ENCODE results near the gene GDF15.

The GDF15 gene

GRCh38 chr19:18438331-18439024, 52.5 kb downstream of the GDF15 start (continued):
- TF ChIP-seq, protein P1, sequence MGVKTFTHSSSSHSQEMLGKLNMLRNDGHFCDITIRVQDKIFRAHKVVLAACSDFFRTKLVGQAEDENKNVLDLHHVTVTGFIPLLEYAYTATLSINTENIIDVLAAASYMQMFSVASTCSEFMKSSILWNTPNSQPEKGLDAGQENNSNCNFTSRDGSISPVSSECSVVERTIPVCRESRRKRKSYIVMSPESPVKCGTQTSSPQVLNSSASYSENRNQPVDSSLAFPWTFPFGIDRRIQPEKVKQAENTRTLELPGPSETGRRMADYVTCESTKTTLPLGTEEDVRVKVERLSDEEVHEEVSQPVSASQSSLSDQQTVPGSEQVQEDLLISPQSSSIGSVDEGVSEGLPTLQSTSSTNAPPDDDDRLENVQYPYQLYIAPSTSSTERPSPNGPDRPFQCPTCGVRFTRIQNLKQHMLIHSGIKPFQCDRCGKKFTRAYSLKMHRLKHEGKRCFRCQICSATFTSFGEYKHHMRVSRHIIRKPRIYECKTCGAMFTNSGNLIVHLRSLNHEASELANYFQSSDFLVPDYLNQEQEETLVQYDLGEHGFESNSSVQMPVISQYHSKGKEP (tag by site-specific recombination; IDR thresholded peaks at IDR 0.05), result peak; percentile 78
- TF ChIP-seq ZNF2 (tag by site-specific recombination; IDR thresholded peaks at IDR 0.05) (peak; percentile 27; the same call in 1 of the 2 replicates), ZNF221 (tag by site-specific recombination; IDR thresholded peaks at IDR 0.05; ENCODE audit: borderline replicate concordance) (no peak), ZNF37A (tag by site-specific recombination; IDR thresholded peaks at IDR 0.05) (no peak), ZNF366 (tag by site-specific recombination; conservative IDR thresholded peaks at IDR 0.05) (peak; percentile 57; the same call in 1 of the 2 replicates), ZNF24 (tag by site-specific recombination; IDR thresholded peaks at IDR 0.05) (peak; percentile 79), ZXDB (tag by site-specific recombination; IDR thresholded peaks at IDR 0.05) (peak; percentile 97), SP3 (tag by site-specific recombination; IDR thresholded peaks at IDR 0.05) (no peak; the same call in 1 of the 2 replicates), ZNF449 (tag by site-specific recombination; IDR thresholded peaks at IDR 0.05) (peak; percentile 41; the same call in 1 of the 2 replicates), ZNF140 (tag by site-specific recombination; IDR thresholded peaks at IDR 0.05) (no peak), ZNF18 (tag by site-specific recombination; IDR thresholded peaks at IDR 0.05) (peak; percentile 67; the same call in 1 of the 2 replicates), ZNF701 (tag by site-specific recombination; IDR thresholded peaks at IDR 0.05) (peak; percentile 40; the same call in 1 of the 2 replicates), PRDM2 (tag by site-specific recombination; IDR thresholded peaks at IDR 0.05; ENCODE audit: borderline replicate concordance) (no peak), CTCF (tag by site-specific recombination; IDR thresholded peaks at IDR 0.05) (peak; percentile 91), ZNF423 (tag by site-specific recombination; IDR thresholded peaks at IDR 0.05) (peak; percentile 92), GLIS1 (tag by site-specific recombination; IDR thresholded peaks at IDR 0.05) (peak; percentile 100)
- TF ChIP-seq, protein P2, sequence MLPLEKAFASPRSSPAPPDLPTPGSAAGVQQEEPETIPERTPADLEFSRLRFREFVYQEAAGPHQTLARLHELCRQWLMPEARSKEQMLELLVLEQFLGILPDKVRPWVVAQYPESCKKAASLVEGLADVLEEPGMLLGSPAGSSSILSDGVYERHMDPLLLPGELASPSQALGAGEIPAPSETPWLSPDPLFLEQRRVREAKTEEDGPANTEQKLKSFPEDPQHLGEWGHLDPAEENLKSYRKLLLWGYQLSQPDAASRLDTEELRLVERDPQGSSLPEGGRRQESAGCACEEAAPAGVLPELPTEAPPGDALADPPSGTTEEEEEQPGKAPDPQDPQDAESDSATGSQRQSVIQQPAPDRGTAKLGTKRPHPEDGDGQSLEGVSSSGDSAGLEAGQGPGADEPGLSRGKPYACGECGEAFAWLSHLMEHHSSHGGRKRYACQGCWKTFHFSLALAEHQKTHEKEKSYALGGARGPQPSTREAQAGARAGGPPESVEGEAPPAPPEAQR (tag by site-specific recombination; IDR thresholded peaks at IDR 0.05), result 0 out of 2 replicates have a peak, but pooled peaks have one; percentile 17
- TF ChIP-seq, protein P3, sequence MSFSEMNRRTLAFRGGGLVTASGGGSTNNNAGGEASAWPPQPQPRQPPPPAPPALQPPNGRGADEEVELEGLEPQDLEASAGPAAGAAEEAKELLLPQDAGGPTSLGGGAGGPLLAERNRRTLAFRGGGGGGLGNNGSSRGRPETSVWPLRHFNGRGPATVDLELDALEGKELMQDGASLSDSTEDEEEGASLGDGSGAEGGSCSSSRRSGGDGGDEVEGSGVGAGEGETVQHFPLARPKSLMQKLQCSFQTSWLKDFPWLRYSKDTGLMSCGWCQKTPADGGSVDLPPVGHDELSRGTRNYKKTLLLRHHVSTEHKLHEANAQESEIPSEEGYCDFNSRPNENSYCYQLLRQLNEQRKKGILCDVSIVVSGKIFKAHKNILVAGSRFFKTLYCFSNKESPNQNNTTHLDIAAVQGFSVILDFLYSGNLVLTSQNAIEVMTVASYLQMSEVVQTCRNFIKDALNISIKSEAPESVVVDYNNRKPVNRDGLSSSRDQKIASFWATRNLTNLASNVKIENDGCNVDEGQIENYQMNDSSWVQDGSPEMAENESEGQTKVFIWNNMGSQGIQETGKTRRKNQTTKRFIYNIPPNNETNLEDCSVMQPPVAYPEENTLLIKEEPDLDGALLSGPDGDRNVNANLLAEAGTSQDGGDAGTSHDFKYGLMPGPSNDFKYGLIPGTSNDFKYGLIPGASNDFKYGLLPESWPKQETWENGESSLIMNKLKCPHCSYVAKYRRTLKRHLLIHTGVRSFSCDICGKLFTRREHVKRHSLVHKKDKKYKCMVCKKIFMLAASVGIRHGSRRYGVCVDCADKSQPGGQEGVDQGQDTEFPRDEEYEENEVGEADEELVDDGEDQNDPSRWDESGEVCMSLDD (tag by site-specific recombination; IDR thresholded peaks at IDR 0.05), result peak; percentile 86
